Raji (cell line): ENCODE results near the gene FOXN1.

Source experiments
- POLR2A ChIP-seq: IDR thresholded peaks from 2 replicates; pipeline ENCODE4 v1.6.1; 2011; ENCODE audit warnings: low read depth, low read length, control low read depth; ENCODE audit not compliant: insufficient read depth

Gene FOXN1

DNA sequence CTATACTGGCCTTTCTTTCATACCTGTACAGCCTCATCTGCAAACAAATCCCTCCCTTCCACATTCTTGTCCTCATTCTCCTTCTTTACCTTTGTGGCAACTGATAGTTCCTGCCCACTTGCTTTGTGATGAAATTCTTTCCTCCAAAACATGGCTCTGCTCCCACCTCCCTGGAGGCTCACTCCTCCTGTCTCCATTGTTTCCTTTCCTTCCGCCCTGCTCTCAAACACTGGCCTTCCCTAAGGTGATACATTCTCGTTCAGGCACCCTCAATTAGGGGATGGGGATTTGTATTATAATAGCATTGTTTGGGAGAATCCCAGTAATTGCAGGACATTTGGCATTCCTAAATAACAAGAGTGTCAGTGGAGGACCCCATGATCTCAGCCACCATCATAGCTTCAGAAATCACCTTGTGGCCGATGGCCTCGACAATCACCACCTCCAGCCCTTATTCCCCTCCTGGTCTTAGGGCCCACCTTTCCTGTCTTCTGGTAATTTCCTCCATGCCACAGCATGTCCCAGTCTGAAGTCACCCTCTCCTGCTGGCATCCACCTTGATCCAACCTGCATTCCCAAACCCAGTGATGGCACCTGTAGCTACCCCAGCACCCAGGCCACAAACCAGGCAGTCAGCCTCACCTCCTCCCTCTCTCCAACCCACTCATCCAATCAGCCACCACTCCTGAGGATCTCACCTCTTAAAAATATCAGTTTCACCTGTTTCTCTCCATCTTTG lies 38.4 kb downstream of the FOXN1 start:
- TF ChIP-seq POLR2A = no peak

- no peak for TF ChIP-seq POLR2A
These were observed 39.0 kb downstream of the FOXN1 start for GRCh38 chr17:28545141-28545503.

- TF ChIP-seq POLR2A = no peak
These were observed 39.8 kb downstream of the FOXN1 start for GRCh38 chr17:28545787-28546415.

DNA sequence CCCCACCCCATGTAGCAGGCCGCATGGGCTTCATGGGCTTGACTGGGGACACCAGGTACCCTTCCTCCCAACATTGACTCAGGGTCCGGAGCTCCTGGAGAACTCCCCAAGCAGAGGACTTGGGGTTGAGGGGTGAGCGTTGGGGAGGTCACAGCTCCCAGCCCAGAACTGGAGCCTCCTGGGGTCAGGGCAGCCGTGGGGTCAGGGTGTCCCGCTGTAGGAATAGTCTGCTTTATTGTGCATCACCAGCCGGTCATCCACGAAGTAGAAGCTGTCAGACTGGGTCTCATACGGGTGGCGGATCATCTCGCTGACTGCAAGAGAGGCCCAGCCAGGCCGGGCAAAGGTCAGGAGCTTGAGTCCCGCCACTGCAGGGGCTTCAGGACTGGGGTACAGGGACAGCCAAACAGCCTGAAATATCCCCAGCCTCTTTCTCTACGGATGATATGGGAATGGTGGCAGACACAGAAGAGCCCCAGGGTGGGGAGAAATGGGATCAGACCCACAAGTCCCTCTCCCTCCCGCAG lies 41.0 kb downstream of the FOXN1 start:
- no peak for TF ChIP-seq POLR2A

DNA sequence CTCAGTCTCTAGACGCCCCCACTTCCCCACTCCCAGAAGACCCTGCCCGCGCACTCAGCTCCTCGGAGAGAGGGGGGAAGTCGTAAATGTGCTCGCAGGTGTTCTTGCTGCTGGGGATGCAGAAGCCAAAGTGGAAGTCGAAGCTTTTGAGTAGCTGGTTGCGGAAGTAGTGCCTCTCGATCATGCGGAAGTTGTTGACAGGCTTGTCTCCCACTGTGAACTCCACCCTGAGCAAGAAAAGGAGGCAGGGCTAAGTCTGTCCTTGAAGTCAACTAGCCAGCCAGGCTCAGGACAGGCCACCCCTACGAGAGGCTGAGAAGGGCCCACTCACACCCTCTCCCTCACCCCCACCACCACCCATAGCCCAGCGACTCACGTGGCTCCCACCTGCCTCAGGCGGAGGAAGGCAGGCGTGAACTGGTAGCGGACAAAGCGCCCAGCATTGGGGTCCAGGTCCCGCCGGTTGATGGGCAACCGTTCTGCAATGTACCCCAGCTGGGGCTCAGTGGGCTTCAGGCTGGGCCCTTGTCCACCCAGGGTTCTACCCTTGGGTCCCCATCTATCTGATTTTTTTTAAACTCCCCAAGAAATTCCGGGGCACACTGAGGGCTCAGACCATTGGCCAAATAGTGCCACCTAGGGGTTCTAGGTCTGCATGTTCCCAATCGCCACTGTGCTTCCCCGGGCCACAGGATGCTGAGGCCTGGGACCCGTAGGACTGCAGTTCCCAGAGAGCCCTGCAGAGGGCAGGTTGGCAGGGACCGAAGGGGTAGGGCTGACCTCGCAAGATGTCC lies 41.7 kb downstream of the FOXN1 start:
- TF ChIP-seq POLR2A = peak; percentile 49; the same call in 1 of the 2 replicates

DNA sequence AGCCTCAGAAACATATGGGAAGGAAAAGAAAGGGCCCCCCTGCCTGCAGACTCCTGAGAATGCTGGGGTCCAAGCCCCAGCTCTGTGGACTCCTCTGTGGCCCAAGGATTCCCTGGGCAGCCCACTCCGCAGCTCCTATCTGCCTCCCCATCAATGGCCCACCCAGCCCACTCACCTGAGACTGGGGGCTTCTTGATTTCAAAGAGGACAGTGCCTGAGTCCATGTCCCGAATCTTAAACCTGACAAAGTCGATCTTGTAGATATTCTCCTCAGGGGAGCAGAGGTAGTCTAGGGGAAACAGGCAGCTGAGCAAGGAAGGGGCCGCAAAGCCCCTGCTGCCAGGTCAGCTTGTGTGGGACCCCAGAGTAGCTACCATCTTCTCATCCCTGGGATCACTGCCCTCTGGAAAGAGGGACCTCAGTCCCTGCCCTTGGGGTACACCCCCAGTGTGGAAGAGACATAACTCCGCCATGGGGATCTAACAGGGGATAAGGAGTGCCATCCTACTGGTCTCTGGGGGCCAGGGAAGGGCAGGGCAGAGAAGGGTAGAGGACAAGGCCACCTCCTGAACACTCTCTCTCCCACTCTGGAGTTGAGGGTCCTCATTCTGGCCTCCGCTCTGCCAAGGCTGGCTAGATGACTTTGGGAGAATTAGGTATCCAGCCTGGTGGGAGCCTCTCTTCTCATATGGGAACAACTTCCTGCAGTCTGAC lies 42.4 kb downstream of the FOXN1 start:
- no peak for TF ChIP-seq POLR2A

DNA sequence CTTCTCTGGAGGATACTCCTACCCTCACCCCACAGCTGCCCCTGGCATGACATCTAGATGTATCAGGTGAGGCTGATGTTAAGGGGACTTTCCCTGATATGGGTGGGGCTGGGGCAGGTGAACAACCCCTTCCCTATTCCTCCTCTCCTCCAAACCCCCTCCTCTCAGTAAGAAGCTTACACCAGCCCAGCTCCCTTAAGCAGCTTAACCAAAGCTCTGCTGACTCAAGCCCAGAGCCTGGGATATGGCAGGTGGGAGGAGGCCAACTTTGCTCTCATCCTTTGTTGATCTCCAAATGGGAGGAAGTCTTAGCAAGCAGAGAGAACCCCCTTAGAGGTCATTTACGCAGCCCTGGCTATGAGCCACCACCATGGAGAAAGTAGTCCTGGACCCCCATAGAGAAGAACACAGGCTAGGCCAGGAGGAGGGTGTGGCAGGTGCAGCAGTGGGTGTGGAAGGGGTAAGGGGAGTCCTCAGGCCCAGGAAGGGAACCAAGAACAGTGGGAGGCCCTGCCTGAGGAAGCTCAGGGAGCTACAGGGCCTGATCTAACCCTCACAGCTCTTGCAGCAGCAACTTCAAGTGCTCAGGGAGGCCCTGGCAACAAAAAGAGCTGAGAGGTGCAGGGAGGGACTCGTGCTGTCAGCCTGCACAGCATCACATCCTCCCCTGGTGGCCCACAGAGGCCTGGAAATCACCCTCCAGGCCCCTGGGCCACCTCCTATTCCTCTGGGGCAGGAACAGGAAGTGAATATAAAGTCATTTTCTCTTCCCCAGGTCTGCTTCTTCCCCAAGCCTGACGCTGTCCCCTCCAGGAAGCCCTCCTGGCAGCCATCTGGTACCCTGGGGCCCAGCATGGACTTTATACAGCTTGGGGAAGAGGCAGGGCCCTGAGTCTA lies 43.3 kb downstream of the FOXN1 start:
- 0 out of 2 replicates have a peak, but pooled peaks have one; percentile 22 for TF ChIP-seq POLR2A

GRCh38 chr17:28550858-28551257 lies 44.7 kb downstream of the FOXN1 start:
- TF ChIP-seq POLR2A = no peak

DNA sequence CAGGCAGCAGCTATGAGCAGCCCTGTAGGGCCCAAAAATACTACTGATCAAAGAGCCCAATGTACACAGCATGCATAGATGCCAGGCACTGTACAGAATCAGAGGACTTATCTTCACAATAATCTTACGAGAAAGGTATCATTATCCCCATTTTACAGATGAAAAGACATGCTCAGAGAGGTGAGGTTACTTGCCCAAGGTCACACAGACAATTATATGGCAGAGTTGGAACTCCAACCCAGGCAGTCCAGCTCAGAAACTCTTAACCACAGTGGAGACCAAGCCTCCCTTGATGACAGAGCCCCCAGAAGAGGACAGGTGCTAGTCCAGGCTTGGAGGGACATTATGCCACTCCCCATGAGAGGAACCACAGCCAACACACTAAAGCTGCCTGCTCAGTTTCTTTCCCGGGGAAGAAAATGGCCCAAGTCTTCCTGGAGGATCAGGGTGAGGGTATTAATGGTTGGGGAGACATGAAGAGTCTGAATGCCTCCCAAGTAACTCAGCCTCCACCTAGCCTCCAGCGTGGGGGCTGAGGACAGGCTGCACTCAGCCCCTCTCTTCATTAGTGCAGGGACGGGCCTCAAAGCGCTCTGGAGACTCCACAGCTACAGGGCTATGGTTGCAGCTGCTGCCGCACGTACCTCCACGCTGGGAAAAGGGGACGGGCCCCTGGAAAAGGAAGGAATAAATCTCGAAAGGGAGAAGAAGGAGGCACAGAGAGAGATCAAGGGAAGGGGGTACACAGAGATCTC lies 45.5 kb downstream of the FOXN1 start:
- TF ChIP-seq POLR2A = no peak

DNA sequence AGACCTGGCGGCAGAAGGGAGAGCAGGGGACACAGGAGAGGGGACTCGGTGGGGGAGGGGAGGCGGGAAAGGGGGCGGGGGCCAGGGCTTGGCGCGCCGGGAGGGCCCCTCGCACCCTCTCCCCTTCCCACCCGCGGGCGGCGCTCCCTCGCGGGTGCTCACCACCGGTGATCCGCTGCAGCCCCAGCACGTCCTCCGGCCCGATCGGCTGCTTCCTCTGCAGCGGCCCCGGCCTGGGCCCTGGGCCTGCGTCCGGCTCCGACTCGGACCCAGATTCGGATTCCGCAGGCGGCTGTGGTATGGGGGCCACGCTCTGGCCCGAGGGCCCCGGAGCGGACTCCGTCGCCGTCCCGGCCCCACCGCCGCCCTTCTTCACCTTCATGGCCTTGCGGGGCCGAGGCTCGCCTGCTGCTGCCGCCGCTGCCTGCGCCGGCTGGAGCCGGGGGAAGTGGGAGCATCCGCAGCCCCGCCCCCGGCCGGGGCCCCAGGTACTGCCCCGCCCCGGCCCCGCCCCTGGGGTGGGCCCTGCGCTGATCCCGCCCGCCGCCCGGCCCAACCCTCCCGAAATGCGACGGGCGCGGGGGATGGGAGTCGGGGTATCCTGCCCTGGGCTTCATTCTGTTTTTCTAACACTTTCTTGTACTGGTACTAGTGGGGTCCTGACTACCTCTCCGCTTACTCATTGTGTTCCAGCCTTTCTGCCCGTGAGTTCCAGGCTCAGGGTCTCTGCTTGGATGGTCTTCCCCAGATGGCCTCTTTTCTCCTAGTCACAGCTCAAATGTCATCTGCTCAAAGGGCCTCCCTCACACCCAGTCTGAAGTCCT lies 46.2 kb downstream of the FOXN1 start, which contains the start of gene UNC119:
TSS of gene UNC119 (minus strand) at position 449 of the 824 bp plus-strand sequence. CDS start at position 382, 67 bp downstream.
- TF ChIP-seq POLR2A = peak; percentile 83

GRCh38 chr17:28553000-28553505 lies 46.9 kb downstream of the FOXN1 start:
- TF ChIP-seq POLR2A = no peak

- no peak for TF ChIP-seq POLR2A
These were observed 48.4 kb downstream of the FOXN1 start for GRCh38 chr17:28554565-28554964.
